Trophoblast cell (in vitro differentiated cells and primary cell): Measurements from ENCODE around the gene SLC9A6.

Experiments used
- DNase-seq, 2 donors: peaks; one replicate each; pipeline ENCODE4 v3.0.0-alpha.2; 2016
- H2AFZ ChIP-seq: 2 replicates; pipeline ENCODE4 v1.6.1; 2013; ENCODE audit warnings: low read length, moderate library complexity, mild to moderate bottlenecking; ENCODE audit not compliant: insufficient read depth, poor library complexity
- H2AK5ac ChIP-seq: 2 replicates; pipeline ENCODE4 v1.6.1; 2013; ENCODE audit warnings: mild to moderate bottlenecking, low read length
- H2BK120ac ChIP-seq: 2 replicates; pipeline ENCODE4 v1.6.1; 2013; ENCODE audit warnings: low read length, mild to moderate bottlenecking, moderate library complexity; ENCODE audit not compliant: insufficient read depth, poor library complexity
- H2BK12ac ChIP-seq: 2 replicates; pipeline ENCODE4 v1.6.1; 2013; ENCODE audit warnings: mild to moderate bottlenecking, low read length, moderate library complexity
- H2BK5ac ChIP-seq: 2 replicates; pipeline ENCODE4 v1.6.1; 2013; ENCODE audit warnings: low read length, low read depth, moderate library complexity, mild to moderate bottlenecking; ENCODE audit not compliant: poor library complexity
- H3K14ac ChIP-seq: 2 replicates; pipeline ENCODE4 v1.6.1; 2013; ENCODE audit warnings: mild to moderate bottlenecking, low read length
- H3K18ac ChIP-seq: 2 replicates; pipeline ENCODE4 v1.6.1; 2013; ENCODE audit warnings: mild to moderate bottlenecking, low read length
- H3K23ac ChIP-seq: 2 replicates; pipeline ENCODE4 v1.6.1; 2013; ENCODE audit warnings: low read length
- H3K27ac ChIP-seq: 2 replicates; pipeline ENCODE4 v1.5.1; 2013; ENCODE audit warnings: low read depth, mild to moderate bottlenecking, inconsistent platforms, low read length, moderate library complexity
- H3K27me3 ChIP-seq: 2 replicates; pipeline ENCODE4 v1.6.1; 2013; ENCODE audit warnings: inconsistent platforms, mild to moderate bottlenecking, low read length, moderate library complexity; ENCODE audit not compliant: insufficient read depth
- H3K36me3 ChIP-seq, 2 experiments: 1 replicate in 1 of 2; 2 replicates in 1 of 2; pipeline ENCODE4 v1.6.1; 2013; ENCODE audit warnings: low read length in 2 of 2, mild to moderate bottlenecking in 2 of 2, moderate library complexity in 1 of 2; ENCODE audit not compliant: insufficient read depth in 2 of 2, control insufficient read depth in 1 of 2
- H3K4ac ChIP-seq: 2 replicates; pipeline ENCODE4 v1.6.1; 2013; ENCODE audit warnings: low read depth, mild to moderate bottlenecking, low read length, moderate library complexity
- H3K4me1 ChIP-seq, 2 experiments: 1 replicate in 1 of 2; 2 replicates in 1 of 2; pipeline ENCODE4 v1.6.1; 2013; ENCODE audit warnings: low read length in 2 of 2, mild to moderate bottlenecking in 2 of 2, moderate library complexity in 1 of 2; ENCODE audit not compliant: insufficient read depth in 2 of 2, control insufficient read depth in 1 of 2
- H3K4me2 ChIP-seq: 2 replicates; pipeline ENCODE4 v1.6.1; 2013; ENCODE audit warnings: inconsistent platforms, mild to moderate bottlenecking, low read length, moderate library complexity
- H3K4me3 ChIP-seq: 2 replicates; pipeline ENCODE4 v1.5.1; 2013; ENCODE audit warnings: mild to moderate bottlenecking, low read depth, low read length, inconsistent platforms
- H3K79me1 ChIP-seq: one replicate; pipeline ENCODE4 v1.6.1; 2013; ENCODE audit warnings: low read length
- H3K79me2 ChIP-seq: 2 replicates; pipeline ENCODE4 v1.6.1; 2013; ENCODE audit warnings: low read length, mild to moderate bottlenecking; ENCODE audit not compliant: control insufficient read depth, insufficient read depth, poor library complexity
- H3K9ac ChIP-seq: 2 replicates; pipeline ENCODE4 v1.6.1; 2013; ENCODE audit warnings: mild to moderate bottlenecking, low read length
- H3K9me3 ChIP-seq: 2 replicates; pipeline ENCODE4 v1.6.1; 2013; ENCODE audit warnings: low read depth, mild to moderate bottlenecking, control low read depth, inconsistent platforms, low read length; ENCODE audit not compliant: insufficient read depth
- H4K12ac ChIP-seq: 2 replicates; pipeline ENCODE4 v1.6.1; 2013; ENCODE audit warnings: low read depth, mild to moderate bottlenecking, low read length, moderate library complexity
- H4K8ac ChIP-seq: 2 replicates; pipeline ENCODE4 v1.6.1; 2013; ENCODE audit warnings: low read depth, mild to moderate bottlenecking, low read length, moderate library complexity
- H4K91ac ChIP-seq: one replicate; pipeline ENCODE4 v1.6.1; 2013; ENCODE audit warnings: low read depth, mild to moderate bottlenecking, low read length, moderate library complexity
- WGBS: extraction: QIAGEN DNeasy Blood & Tissue Kit; methylation state at CpG from one replicate; pipeline ENCODE4 v1.1.7; 2013; ENCODE audit warnings: missing lambda C conversion rate; ENCODE audit not compliant: insufficient read length, insufficient coverage; ENCODE audit errors: extremely low coverage; 5-methylcytosine and 5-hydroxymethylcytosine counted together

SLC9A6 gene

GRCh38 chrX:135981010-135981409 is 4.2 kb upstream of the SLC9A6 start:
- Histone ChIP-seq H3K27me3 (no peaks in the 10 kb centered on the region), H3K27ac (no peak overlapping the region), H2BK5ac (no peak overlapping the region), H3K4me3 (no peak overlapping the region), H4K91ac (no peak overlapping the region), H4K8ac (no peak overlapping the region), H3K9ac (no peak overlapping the region), H3K9me3 (no peaks in the 10 kb centered on the region), H3K79me2 (peaks cover 5% of the 10 kb centered on the region), H2BK120ac (no peak overlapping the region), H3K14ac (no peak overlapping the region), H3K36me3 (no peaks in the 10 kb centered on the region), H4K12ac (no peak overlapping the region), H3K79me1 (peaks cover 7% of the 10 kb centered on the region), H3K4ac (no peak overlapping the region), H3K23ac (no peak overlapping the region), H3K4me1 (peaks cover 1 to 4% of the 10 kb centered on the region in 2 experiments), H3K4me2 (no peak overlapping the region), H2AK5ac (no peak overlapping the region), H3K18ac (no peak overlapping the region), H2BK12ac (no peak overlapping the region), H2AFZ (no peak overlapping the region)
- no CpG with 5 or more reads among the region's 5 CpGs for WGBS
- DNase-seq, result no peak

- Histone ChIP-seq H3K23ac (no peak overlapping the region), H3K9me3 (no peaks in the 10 kb centered on the region), H2BK120ac (no peak overlapping the region), H3K4me3 (no peak overlapping the region), H3K27me3 (no peaks in the 10 kb centered on the region), H3K4ac (no peak overlapping the region), H3K36me3 (no peaks in the 10 kb centered on the region), H4K12ac (no peak overlapping the region), H3K4me1 (peaks cover 1 to 4% of the 10 kb centered on the region in 2 experiments), H2AFZ (no peak overlapping the region), H3K18ac (no peak overlapping the region), H4K8ac (no peak overlapping the region), H3K4me2 (no peak overlapping the region), H4K91ac (no peak overlapping the region), H3K79me2 (peaks cover 5% of the 10 kb centered on the region), H2AK5ac (no peak overlapping the region), H3K9ac (no peak overlapping the region), H3K14ac (no peak overlapping the region), H2BK5ac (no peak overlapping the region), H3K27ac (no peak overlapping the region), H3K79me1 (peaks cover 7% of the 10 kb centered on the region), H2BK12ac (no peak overlapping the region)
- DNase-seq, result no peak
Measured at GRCh38 chrX:135981668-135982067, 3.6 kb upstream of the SLC9A6 start.

- Histone ChIP-seq H2AK5ac (no peak overlapping the region), H3K9ac (no peak overlapping the region), H2BK5ac (no peak overlapping the region), H3K4ac (no peak overlapping the region), H3K9me3 (no peaks in the 10 kb centered on the region), H3K4me2 (no peak overlapping the region), H3K27ac (no peak overlapping the region), H4K91ac (no peak overlapping the region), H3K79me1 (peaks cover 7% of the 10 kb centered on the region), H3K14ac (no peak overlapping the region), H3K27me3 (no peaks in the 10 kb centered on the region), H3K23ac (no peak overlapping the region), H3K4me3 (no peak overlapping the region), H4K8ac (no peak overlapping the region), H2BK120ac (no peak overlapping the region), H3K36me3 (no peaks in the 10 kb centered on the region), H2AFZ (peak overlapping the region; percentile 54), H3K79me2 (peaks cover 5% of the 10 kb centered on the region), H3K18ac (no peak overlapping the region), H3K4me1 (peaks cover 1 to 4% of the 10 kb centered on the region in 2 experiments), H4K12ac (no peak overlapping the region), H2BK12ac (peak overlapping the region; percentile 14)
- no peak for DNase-seq
- WGBS, result no CpG with 5 or more reads among the region's 1 CpG
Measured at GRCh38 chrX:135982860-135983259, 2.4 kb upstream of the SLC9A6 start.

- no peak overlapping the region for H3K23ac ChIP-seq
Measured at GRCh38 chrX:135984256-135984655, 979 bp upstream of the SLC9A6 start.

More at GRCh38 chrX:135984256-135984655, 979 bp upstream of the SLC9A6 start:
- Histone ChIP-seq H3K9me3 (no peaks in the 10 kb centered on the region), H3K14ac (no peak overlapping the region), H3K27ac (no peak overlapping the region), H3K27me3 (no peaks in the 10 kb centered on the region), H3K4me1 (peaks cover 1 to 4% of the 10 kb centered on the region in 2 experiments), H3K79me2 (peaks cover 5% of the 10 kb centered on the region), H4K8ac (no peak overlapping the region), H3K79me1 (peaks cover 7% of the 10 kb centered on the region), H3K18ac (no peak overlapping the region), H2BK120ac (no peak overlapping the region), H2AFZ (no peak overlapping the region), H4K91ac (no peak overlapping the region), H3K36me3 (no peaks in the 10 kb centered on the region), H2BK5ac (no peak overlapping the region), H3K9ac (no peak overlapping the region), H4K12ac (no peak overlapping the region), H3K4me3 (no peak overlapping the region), H2BK12ac (no peak overlapping the region), H3K4me2 (no peak overlapping the region), H3K4ac (no peak overlapping the region), H2AK5ac (no peak overlapping the region)
- no peak for DNase-seq
- WGBS, result no CpG with 5 or more reads among the region's 2 CpGs
